ENCODE data around the gene ATF3.

Gene ATF3

GRCh38 chr1:212630158-212630900 is 21.8 kb downstream of the ATF3 start:
- peaks cover 15 to 40% (median 30%) of the 10 kb centered on the region in 4 experiments for H3K4me1 ChIP-seq (ENCODE audit: control extremely low read depth in 1 of 4, control insufficient read depth in 4 of 4, insufficient read depth in 4 of 4, low read length in 3 of 4)
- H3K9me3 ChIP-seq (ENCODE audit: control extremely low read depth in 1 of 5, control insufficient read depth in 4 of 5, insufficient read depth in 2 of 5, low read depth in 1 of 5, low read length in 4 of 5) = no peaks in the 10 kb centered on the region
- ChIA-PET POLR2A (interaction anchor here (0.5 to 1.5 kb wide), 3 partner anchors 9 to 1216 kb away, joined by 4 to 7 read pairs (median 6); partner anchors contain the start of gene ATF3), CTCF (interaction anchor here (0.8 to 4.2 kb wide), 11 partner anchors 10 to 152 kb away, joined by 3 to 24 read pairs (median 4); no protein-coding TSS in a partner anchor)
- H3K36me3 ChIP-seq (ENCODE audit: control insufficient read depth in 4 of 4, insufficient read depth in 4 of 4, low read length in 3 of 4) = no peaks in the 10 kb centered on the region
- peak; percentile 93 to 98 (median 97) for DNase-seq
- no peak overlapping the region for H3K4me3 ChIP-seq (ENCODE audit: control insufficient read depth in 1 of 7, extremely low read depth in 1 of 7, insufficient read depth in 4 of 7, low read depth in 2 of 7, low read length in 6 of 7)
- no peaks in the 10 kb centered on the region for H3K27me3 ChIP-seq (replicated peaks in 2 of 5; ENCODE audit: control insufficient read depth in 4 of 5, insufficient read depth in 5 of 5, low read length in 4 of 5)
- no peak overlapping the region for H3K27ac ChIP-seq (ENCODE audit: insufficient read depth in 1 of 2, low read depth in 1 of 2, low read length in 2 of 2, poor library complexity in 1 of 2, severe bottlenecking in 2 of 2)
- WGBS (ENCODE audit: insufficient coverage) = 56% methylated on average over 11 of the region's 16 CpGs

GRCh38 chr1:212633161-212633560 is 24.6 kb downstream of the ATF3 start:
- CTCF ChIA-PET = interaction anchor here (0.8 to 2.0 kb wide), 4 partner anchors 11 to 32 kb away, joined by 3 to 5 read pairs (median 4); no protein-coding TSS in a partner anchor
- 46% methylated on average over 3 of the region's 4 CpGs for WGBS (ENCODE audit: insufficient coverage)
- POLR2A ChIA-PET = no interaction called here

GRCh38 chr1:212634252-212634651 is 25.7 kb downstream of the ATF3 start:
- WGBS (ENCODE audit: insufficient coverage) = 100% methylated on average over 1 of the region's 2 CpGs
- DNase-seq = no peak
- Histone ChIP-seq H3K9me3 (ENCODE audit: control extremely low read depth in 1 of 5, control insufficient read depth in 4 of 5, insufficient read depth in 2 of 5, low read depth in 1 of 5, low read length in 4 of 5) (no peaks in the 10 kb centered on the region), H3K4me1 (ENCODE audit: control extremely low read depth in 1 of 4, control insufficient read depth in 4 of 4, insufficient read depth in 4 of 4, low read length in 3 of 4) (peaks cover 40 to 79% (median 69%) of the 10 kb centered on the region in 4 experiments), H3K27ac (ENCODE audit: insufficient read depth in 1 of 2, low read depth in 1 of 2, low read length in 2 of 2, poor library complexity in 1 of 2, severe bottlenecking in 2 of 2) (no peak overlapping the region), H3K36me3 (ENCODE audit: control insufficient read depth in 4 of 4, insufficient read depth in 4 of 4, low read length in 3 of 4) (no peaks in the 10 kb centered on the region), H3K4me3 (ENCODE audit: control insufficient read depth in 1 of 7, extremely low read depth in 1 of 7, insufficient read depth in 4 of 7, low read depth in 2 of 7, low read length in 6 of 7) (no peak overlapping the region), H3K27me3 (replicated peaks in 2 of 5; ENCODE audit: control insufficient read depth in 4 of 5, insufficient read depth in 5 of 5, low read length in 4 of 5) (no peaks in the 10 kb centered on the region)
- CTCF ChIA-PET = interaction anchor here (0.8 to 2.0 kb wide), 4 partner anchors 12 to 47 kb away, joined by 3 to 4 read pairs (median 3); partner anchors contain the start of gene ATF3
- POLR2A ChIA-PET = no interaction called here

More at GRCh38 chr1:212633161-212633560, 24.6 kb downstream of the ATF3 start:
- no peak for DNase-seq
- H3K36me3 ChIP-seq (ENCODE audit: control insufficient read depth in 4 of 4, insufficient read depth in 4 of 4, low read length in 3 of 4) = no peaks in the 10 kb centered on the region
- H3K4me1 ChIP-seq (ENCODE audit: control extremely low read depth in 1 of 4, control insufficient read depth in 4 of 4, insufficient read depth in 4 of 4, low read length in 3 of 4) = peaks cover 36 to 68% (median 58%) of the 10 kb centered on the region in 4 experiments
- H3K27me3 ChIP-seq (replicated peaks in 2 of 5; ENCODE audit: control insufficient read depth in 4 of 5, insufficient read depth in 5 of 5, low read length in 4 of 5) = no peaks in the 10 kb centered on the region
- no peaks in the 10 kb centered on the region for H3K9me3 ChIP-seq (ENCODE audit: control extremely low read depth in 1 of 5, control insufficient read depth in 4 of 5, insufficient read depth in 2 of 5, low read depth in 1 of 5, low read length in 4 of 5)
- H3K4me3 ChIP-seq (ENCODE audit: control insufficient read depth in 1 of 7, extremely low read depth in 1 of 7, insufficient read depth in 4 of 7, low read depth in 2 of 7, low read length in 6 of 7) = no peak overlapping the region
- no peak overlapping the region for H3K27ac ChIP-seq (ENCODE audit: insufficient read depth in 1 of 2, low read depth in 1 of 2, low read length in 2 of 2, poor library complexity in 1 of 2, severe bottlenecking in 2 of 2)

GRCh38 chr1:212635141-212635631 is 26.6 kb downstream of the ATF3 start:
- Histone ChIP-seq H3K27me3 (replicated peaks in 2 of 5; ENCODE audit: control insufficient read depth in 4 of 5, insufficient read depth in 5 of 5, low read length in 4 of 5) (no peaks in the 10 kb centered on the region), H3K4me1 (ENCODE audit: control extremely low read depth in 1 of 4, control insufficient read depth in 4 of 4, insufficient read depth in 4 of 4, low read length in 3 of 4) (peaks cover 40 to 78% (median 69%) of the 10 kb centered on the region in 4 experiments), H3K4me3 (ENCODE audit: control insufficient read depth in 1 of 7, extremely low read depth in 1 of 7, insufficient read depth in 4 of 7, low read depth in 2 of 7, low read length in 6 of 7) (peak overlapping the region in 4 of 7 experiments; percentile 28 to 61 (median 47)), H3K9me3 (ENCODE audit: control extremely low read depth in 1 of 5, control insufficient read depth in 4 of 5, insufficient read depth in 2 of 5, low read depth in 1 of 5, low read length in 4 of 5) (peaks cover 0 to 2% (median 0%) of the 10 kb centered on the region in 5 experiments), H3K27ac (ENCODE audit: insufficient read depth in 1 of 2, low read depth in 1 of 2, low read length in 2 of 2, poor library complexity in 1 of 2, severe bottlenecking in 2 of 2) (peak overlapping the region; percentile 71 to 90), H3K36me3 (ENCODE audit: control insufficient read depth in 4 of 4, insufficient read depth in 4 of 4, low read length in 3 of 4) (no peaks in the 10 kb centered on the region)
- ChIA-PET POLR2A (interaction anchor here (0.8 to 1.3 kb wide), 5 partner anchors 11 to 33 kb away, joined by 3 to 4 read pairs (median 4); no protein-coding TSS in a partner anchor), CTCF (interaction anchor here (0.6 to 2.0 kb wide), 7 partner anchors 13 to 134 kb away, joined by 3 to 4 read pairs (median 3); no protein-coding TSS in a partner anchor)
- DNase-seq = peak; percentile 76 to 94 (median 92)
- no CpG with 5 or more reads among the region's 1 CpG for WGBS (ENCODE audit: insufficient coverage)

- WGBS (ENCODE audit: insufficient coverage) = 90% methylated on average over 5 of the region's 5 CpGs
- Histone ChIP-seq H3K27ac (ENCODE audit: insufficient read depth in 1 of 2, low read depth in 1 of 2, low read length in 2 of 2, poor library complexity in 1 of 2, severe bottlenecking in 2 of 2) (no peak overlapping the region), H3K4me1 (ENCODE audit: control extremely low read depth in 1 of 4, control insufficient read depth in 4 of 4, insufficient read depth in 4 of 4, low read length in 3 of 4) (peaks cover 40 to 63% (median 56%) of the 10 kb centered on the region in 4 experiments), H3K4me3 (ENCODE audit: control insufficient read depth in 1 of 7, extremely low read depth in 1 of 7, insufficient read depth in 4 of 7, low read depth in 2 of 7, low read length in 6 of 7) (no peak overlapping the region), H3K27me3 (replicated peaks in 2 of 5; ENCODE audit: control insufficient read depth in 4 of 5, insufficient read depth in 5 of 5, low read length in 4 of 5) (no peaks in the 10 kb centered on the region), H3K36me3 (ENCODE audit: control insufficient read depth in 4 of 4, insufficient read depth in 4 of 4, low read length in 3 of 4) (no peaks in the 10 kb centered on the region), H3K9me3 (ENCODE audit: control extremely low read depth in 1 of 5, control insufficient read depth in 4 of 5, insufficient read depth in 2 of 5, low read depth in 1 of 5, low read length in 4 of 5) (peaks cover 0 to 2% (median 0%) of the 10 kb centered on the region in 5 experiments)
- CTCF ChIA-PET = no interaction called here
- POLR2A ChIA-PET = no interaction called here
- DNase-seq = no peak
Observed at GRCh38 chr1:212637902-212638301, 29.3 kb downstream of the ATF3 start.

- ChIA-PET POLR2A (no interaction called here), CTCF (interaction anchor here (0.7 to 0.9 kb wide), 2 partner anchors 29 to 30 kb away, joined by 3 read pairs; partner anchors contain the start of gene ATF3)
- DNase-seq = peak in 2 of 3 donors; percentile 71 to 72
- Histone ChIP-seq H3K27me3 (replicated peaks in 2 of 5; ENCODE audit: control insufficient read depth in 4 of 5, insufficient read depth in 5 of 5, low read length in 4 of 5) (no peaks in the 10 kb centered on the region), H3K4me3 (ENCODE audit: control insufficient read depth in 1 of 7, extremely low read depth in 1 of 7, insufficient read depth in 4 of 7, low read depth in 2 of 7, low read length in 6 of 7) (no peak overlapping the region), H3K27ac (ENCODE audit: insufficient read depth in 1 of 2, low read depth in 1 of 2, low read length in 2 of 2, poor library complexity in 1 of 2, severe bottlenecking in 2 of 2) (no peak overlapping the region), H3K9me3 (ENCODE audit: control extremely low read depth in 1 of 5, control insufficient read depth in 4 of 5, insufficient read depth in 2 of 5, low read depth in 1 of 5, low read length in 4 of 5) (peaks cover 0 to 2% (median 0%) of the 10 kb centered on the region in 5 experiments), H3K36me3 (ENCODE audit: control insufficient read depth in 4 of 4, insufficient read depth in 4 of 4, low read length in 3 of 4) (no peaks in the 10 kb centered on the region), H3K4me1 (ENCODE audit: control extremely low read depth in 1 of 4, control insufficient read depth in 4 of 4, insufficient read depth in 4 of 4, low read length in 3 of 4) (peaks cover 37 to 56% (median 53%) of the 10 kb centered on the region in 4 experiments)
- WGBS (ENCODE audit: insufficient coverage) = 27% methylated on average over 3 of the region's 4 CpGs
Observed at GRCh38 chr1:212638492-212639151, 30.1 kb downstream of the ATF3 start.
